Kidney epithelial cell (primary cell): ENCODE results near the gene SMIM22. TPM values are rescaled to one million over a fixed set of nuclear protein-coding genes. Genes with fewer than 3 reads are reported as not detected.
A peak's percentile ranks its signal among the peaks of the same experiment; 100 is the strongest.

ENCODE experiments used
- DNase-seq: peaks from one replicate; pipeline ENCODE4 v3.0.0-alpha.2; 2010; ENCODE audit warnings: low read depth
- H3K27me3 ChIP-seq: 2 replicates; pipeline ENCODE4 v1.6.0; 2011; ENCODE audit warnings: low read length; ENCODE audit not compliant: control insufficient read depth, insufficient read depth
- H3K36me3 ChIP-seq: 2 replicates; pipeline ENCODE4 v1.5.1; 2011; ENCODE audit warnings: low read length; ENCODE audit not compliant: control insufficient read depth, insufficient read depth
- H3K4me3 ChIP-seq: 2 replicates; pipeline ENCODE4 v1.5.1; 2011; ENCODE audit warnings: low read depth, mild to moderate bottlenecking, control low read depth, low read length
- CTCF ChIP-seq: IDR thresholded peaks from 2 replicates; pipeline ENCODE4 v1.5.1; 2011; ENCODE audit warnings: mild to moderate bottlenecking, moderate library complexity, low read length, control low read depth, inconsistent platforms; ENCODE audit not compliant: insufficient read depth, poor library complexity, severe bottlenecking
- total RNA-seq: library from RNA; depleted of rRNA; stranded (reverse); fragments of >200 nt; gene quantifications from 2 replicates; pipeline ENCODE4 v1.2.3, GENCODE V29; 2015

Gene SMIM22
- total RNA-seq, 1 donor from 2014 or later = not detected

GRCh38 chr16:4800290-4801041 is 5.3 kb downstream of the SMIM22 start:
- peaks cover 1% of the 10 kb centered on the region for H3K36me3 ChIP-seq
- TF ChIP-seq CTCF = no peak
- no peaks in the 10 kb centered on the region for H3K27me3 ChIP-seq
- no peak overlapping the region for H3K4me3 ChIP-seq
- no peak for DNase-seq

- TF ChIP-seq CTCF = no peak
- no peak for DNase-seq
- Histone ChIP-seq H3K36me3 (peaks cover 1% of the 10 kb centered on the region), H3K27me3 (no peaks in the 10 kb centered on the region), H3K4me3 (peak overlapping the region; percentile 72)
Measured at GRCh38 chr16:4801051-4801961, 6.1 kb downstream of the SMIM22 start.

GRCh38 chr16:4801962-4802658 is 6.9 kb downstream of the SMIM22 start, which contains the start of gene ROGDI:
Gene ROGDI (minus strand): TSS chr16:4802633. CDS start chr16:4802571, 62 bp downstream.
- peak within 1 kb of the TSS; percentile 72 for H3K4me3 ChIP-seq
- no peak for TF ChIP-seq CTCF
- peaks cover 1% of the 10 kb centered on the region for H3K36me3 ChIP-seq
- no peaks in the 10 kb centered on the region for H3K27me3 ChIP-seq
- DNase-seq = peak; percentile 31

DNA sequence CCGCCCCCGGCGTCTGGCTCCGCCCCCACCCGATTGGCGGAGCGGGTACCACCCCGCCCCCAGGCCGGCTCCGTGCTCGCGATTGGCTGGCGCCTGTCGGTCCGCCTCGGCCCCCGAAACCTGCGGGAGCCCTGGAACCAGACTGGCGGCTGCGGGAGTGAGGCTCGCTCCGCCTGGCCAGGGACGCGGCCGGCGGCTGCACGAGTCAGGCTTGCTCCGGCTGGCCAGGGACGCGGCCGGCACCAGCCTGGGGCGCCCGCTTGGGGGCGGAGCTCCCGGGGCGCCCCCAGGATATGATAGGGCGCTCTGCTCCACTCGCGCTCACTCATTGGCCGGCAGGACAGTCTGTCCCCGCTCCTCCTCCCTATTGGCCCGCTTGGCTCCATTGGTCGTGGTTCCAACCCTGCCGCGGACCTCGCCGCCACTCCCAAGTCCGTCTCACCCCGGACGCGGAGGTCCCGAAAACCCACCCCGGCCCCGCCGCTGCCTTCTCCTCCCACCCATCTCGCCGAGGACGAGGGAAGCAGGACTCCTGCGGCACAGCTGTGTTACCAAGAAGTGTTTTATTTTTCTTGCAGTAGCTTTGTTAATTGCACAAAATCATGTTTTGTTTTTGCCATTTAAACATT is 7.6 kb downstream of the SMIM22 start:
- DNase-seq = peak; percentile 62

More for the DNA sequence above, 7.6 kb downstream of the SMIM22 start:
- no peak for TF ChIP-seq CTCF
- Histone ChIP-seq H3K27me3 (no peaks in the 10 kb centered on the region), H3K36me3 (peaks cover 1% of the 10 kb centered on the region), H3K4me3 (peak overlapping the region; percentile 72)
